GM18502 (cell line): Measurements from ENCODE around the gene PIGBOS1.
"Not testable (repeated sequence)": the region's sequence is repeated elsewhere in the genome, so short reads cannot be mapped to it uniquely, and the experiment has no call there.

Experiments used
- ATAC-seq: cut with Tn5 transposase; IDR thresholded peaks from one replicate; pipeline ENCODE4 v1.9.1; 2021; ENCODE audit warnings: mild to moderate bottlenecking; ENCODE audit not compliant: unreplicated experiment, poor library complexity

PIGBOS1 gene

DNA sequence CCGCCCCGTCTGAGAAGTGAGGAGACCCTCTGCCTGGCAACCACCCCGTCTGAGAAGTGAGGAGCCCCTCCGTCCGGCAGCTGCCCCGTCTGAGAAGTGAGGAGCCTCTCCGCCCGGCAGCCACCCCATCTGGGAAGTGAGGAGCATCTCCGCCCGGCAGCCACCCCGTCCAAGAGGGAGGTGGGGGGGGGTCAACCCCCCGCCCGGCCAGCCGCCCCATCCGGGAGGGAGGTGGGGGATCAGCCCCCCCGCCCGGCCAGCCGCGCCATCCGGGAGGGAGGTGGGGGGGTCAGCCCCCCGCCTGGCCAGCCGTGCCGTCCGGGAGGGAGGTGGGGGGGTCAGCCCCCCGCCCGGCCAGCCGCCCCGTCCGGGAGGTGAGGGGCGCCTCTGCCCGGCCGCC is 16.1 kb downstream of the PIGBOS1 start:
- not testable (repeated sequence) for ATAC-seq

DNA sequence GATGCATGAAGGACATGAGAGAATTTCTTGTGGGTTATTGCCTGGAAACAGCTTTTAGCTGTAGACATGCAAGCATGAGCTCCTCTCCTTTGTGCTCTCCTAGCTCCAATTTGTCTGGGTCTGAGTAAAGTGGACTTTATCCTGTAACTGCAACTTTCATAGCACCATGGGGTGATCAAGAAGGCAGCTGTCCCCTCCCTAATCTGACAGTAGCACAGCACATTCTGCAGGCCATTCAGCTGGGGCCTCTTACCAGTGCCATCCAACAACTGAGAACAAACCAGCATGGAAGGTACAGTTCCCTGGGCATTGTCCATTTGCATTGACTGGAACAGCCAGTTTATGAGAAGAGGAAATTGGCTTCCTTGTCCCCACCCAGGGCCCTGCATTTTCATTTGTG is 21.6 kb downstream of the PIGBOS1 start:
- no peak for ATAC-seq

DNA sequence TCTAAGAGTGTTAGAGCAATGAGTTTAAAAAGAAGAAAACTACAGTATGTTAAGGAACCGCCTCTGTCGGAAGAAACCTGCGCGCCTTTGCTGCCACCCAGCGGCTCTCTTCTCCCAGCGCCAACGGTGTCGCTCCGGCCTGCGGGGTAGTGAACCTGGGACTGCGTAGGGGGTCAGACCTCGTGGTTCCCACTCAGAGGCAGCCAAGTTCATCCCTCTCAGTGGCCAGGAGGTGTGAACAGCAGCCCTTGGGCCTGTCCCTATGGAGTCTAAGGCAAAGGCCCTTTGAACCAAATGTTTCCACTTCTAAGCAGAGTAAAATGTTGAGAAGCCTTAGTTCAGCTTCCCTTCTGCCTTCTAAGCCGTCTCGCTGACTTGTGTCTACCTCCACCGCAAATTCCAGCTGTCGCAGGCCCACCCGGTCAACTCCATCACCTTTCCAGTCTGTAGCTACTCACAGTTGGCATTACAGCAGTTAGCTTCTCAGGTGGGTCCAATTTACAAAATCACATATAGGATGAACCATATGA is 28.3 kb downstream of the PIGBOS1 start:
- peak; percentile 80 for ATAC-seq

DNA sequence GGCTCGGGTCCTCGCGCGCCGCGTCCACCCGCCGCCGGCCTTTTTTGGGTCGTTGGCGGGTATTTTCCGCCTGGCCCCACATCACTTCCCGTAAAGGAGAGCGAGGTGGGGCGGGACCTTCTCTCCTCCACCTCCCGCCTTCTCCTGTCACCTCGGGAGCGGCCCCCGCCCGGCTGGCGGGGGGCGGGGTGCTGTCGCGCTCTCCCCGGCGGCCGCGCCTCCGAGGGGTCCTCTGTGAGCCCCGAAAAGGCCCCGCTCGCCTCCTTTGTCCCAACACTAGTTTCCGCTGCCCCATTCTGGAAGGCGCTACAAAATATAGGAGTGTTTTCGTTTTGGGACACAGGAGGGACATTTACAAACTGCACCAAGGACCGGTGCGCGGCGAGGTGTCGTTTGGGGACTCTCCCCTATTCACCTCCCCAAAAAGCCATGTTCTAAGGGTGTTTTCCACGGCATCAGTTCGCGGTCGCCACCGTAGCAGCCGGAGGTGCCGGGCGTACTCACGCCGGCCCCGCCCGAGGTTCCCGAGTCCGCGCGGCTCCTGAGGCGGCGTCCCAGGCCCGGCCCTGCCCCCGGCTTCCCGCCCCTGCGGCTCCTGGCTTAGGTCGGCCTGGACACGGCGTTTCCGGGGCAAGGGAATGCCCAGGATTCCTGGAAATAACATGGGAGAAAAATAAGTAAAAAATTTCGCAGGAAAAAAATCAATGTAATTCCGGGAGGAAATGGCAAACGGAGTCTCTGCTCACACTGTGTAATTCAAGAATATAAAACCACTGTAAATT is 29.0 kb downstream of the PIGBOS1 start, which contains the start of gene RAB27A:
Gene RAB27A (minus strand): TSS at position 68 of the 782 bp plus-strand sequence. CDS start 54,879 bp downstream, outside the sequence.
- peak; percentile 75 for ATAC-seq

DNA sequence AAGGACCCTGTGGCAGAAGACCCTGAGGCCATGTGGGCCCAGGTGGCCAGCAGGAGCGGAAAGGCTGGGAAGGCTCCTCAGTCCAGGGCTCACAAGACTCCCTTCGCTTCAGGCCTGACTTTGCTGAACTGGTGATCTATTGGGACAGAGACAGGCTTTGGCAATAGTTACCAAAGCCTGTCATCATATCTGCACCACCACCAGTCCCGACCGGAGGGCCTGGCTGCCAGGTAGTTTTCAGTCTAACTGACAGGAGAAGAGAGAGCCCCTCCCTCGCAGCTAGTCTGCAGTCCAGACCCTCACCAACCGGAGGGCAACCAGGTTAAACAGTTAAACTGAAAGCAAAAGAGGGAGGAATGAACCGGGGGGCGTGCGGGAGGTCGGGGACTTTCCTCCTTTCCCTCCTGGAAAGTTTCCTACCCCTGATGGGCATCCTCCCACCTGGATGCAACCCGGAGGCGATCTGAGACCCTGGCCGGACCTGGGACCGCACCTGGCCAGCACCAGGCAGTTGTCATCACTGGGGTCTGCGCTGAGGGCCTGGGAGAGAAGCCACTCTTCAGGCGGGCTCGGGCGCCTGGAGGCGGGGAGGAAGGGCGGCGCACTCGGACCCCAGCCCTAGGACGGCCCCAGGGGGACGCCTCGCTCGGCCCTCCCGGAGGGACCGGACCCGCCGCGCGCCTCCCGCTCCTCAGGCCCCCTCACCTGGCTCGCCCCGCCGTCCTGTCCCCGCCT is 29.7 kb downstream of the PIGBOS1 start:
- ATAC-seq = peak; percentile 50

DNA sequence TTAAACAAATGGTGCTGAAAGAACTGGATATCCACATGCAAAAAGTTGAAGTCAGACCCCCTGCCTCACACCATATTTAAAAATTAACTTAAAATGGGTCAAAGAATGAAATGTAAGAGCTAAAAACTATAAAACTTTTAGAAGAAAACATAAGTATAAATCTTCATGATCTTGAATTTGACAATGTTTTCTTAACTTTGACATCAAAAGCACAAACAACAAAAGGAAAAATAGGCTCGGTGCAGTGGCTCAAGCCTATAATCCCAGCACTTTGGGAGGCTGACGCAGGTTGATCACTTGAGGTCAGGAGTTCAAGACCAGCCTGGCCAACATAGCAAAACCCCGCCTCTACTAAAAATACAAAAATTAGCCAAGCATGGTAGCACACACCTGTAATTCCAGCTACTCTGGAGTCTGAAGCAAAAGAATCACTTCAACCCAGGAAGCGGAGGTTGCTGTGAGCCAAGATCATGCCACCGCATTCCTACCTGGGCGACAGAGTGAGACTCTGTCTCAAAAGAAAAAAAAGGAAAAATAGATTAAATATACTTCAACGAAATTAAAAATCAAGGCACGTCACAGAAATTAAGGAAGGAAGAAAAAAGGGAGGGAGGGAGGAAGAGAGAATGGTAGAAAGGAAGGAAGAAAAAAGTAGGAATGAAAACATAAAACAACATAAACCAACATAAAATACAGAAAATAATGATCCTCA is 30.8 kb downstream of the PIGBOS1 start:
- ATAC-seq = no peak

DNA sequence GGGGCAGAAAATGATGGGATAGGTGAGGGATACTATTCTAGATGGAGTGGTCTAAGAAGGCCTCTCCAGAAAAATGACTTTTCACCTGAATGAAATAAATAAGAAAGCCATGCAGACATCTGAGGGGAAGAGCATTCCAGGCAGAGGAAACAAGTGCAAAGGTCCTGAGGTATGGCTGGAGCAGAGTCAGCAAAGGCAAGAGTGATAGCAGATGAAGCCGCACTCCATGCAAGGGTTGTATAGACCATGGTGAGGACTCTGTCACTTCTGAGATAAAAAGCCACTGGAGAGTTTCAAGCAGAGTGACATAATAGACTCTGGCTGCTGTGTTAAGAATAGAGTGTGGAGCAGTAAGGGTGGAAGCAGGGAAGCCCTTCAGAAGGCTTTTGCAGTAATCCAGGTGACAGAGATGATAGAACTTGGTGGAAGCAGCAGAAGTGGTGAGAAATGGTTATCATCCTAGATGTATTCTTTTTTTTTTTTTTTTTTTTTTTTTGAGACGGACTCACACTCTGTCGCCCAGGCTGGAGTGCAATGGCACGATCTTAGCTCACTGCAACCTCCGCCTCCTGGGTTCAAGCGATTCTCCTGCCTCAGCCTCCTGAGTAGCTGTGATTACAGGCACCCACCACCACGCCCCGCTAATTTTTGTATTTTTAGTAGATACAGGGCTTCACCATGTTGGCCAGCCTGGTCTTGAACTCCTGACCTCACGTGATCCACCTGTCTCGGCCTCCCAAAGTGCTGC is 32.3 kb downstream of the PIGBOS1 start:
- not testable (repeated sequence) for ATAC-seq

DNA sequence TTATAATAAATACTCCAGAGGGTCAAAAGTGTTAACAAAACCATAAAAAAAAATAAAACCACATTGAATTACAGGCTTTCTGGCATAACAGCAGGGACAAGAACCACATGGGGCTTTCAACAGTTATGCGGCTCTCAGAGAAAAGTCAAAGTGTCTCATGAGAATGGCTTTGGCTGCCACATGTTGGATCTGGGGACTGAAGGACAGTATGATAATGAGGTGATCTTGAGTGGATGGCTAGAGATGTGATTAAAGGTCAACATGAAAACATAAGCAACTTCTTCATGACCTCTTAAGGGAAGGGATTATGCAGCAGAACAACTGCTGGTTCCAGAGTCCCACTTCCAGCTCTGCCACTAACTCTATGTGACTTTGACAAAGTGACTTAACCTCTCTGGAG is 34.5 kb downstream of the PIGBOS1 start:
- ATAC-seq = no peak

DNA sequence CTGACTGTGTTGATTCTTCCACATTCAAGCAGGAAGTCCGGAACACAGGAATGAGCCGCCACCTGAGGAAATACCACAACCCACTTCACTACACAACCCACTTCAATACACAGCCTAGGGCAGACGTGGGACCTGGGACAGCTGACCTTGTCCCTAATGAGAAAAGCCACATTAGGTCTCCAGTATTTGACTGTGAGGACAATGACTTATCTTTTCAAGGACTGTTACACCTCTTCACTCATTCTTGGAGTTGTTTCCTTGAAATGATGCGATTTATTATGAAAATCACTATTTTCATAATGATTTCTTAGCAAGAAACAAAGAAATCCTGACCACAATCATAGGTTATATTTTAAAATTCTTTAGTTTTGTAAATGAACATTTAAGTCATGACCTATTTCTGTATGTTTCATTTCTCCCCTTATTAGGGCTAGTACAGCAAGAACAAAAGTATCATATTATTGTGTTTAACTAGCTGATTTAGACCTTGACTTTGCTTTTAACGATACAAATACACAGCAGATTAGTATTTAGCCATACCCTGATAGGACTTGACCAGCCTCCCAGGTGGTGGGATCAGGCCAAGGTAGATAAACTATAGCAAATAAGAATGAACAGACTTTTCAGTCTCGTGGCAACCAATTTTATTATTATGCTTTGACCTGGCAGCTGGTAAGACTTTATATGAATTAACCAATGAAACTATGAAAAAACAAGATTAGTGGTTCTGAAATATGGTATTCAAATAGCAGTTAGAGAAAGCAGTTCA is 35.4 kb downstream of the PIGBOS1 start:
- no peak for ATAC-seq

DNA sequence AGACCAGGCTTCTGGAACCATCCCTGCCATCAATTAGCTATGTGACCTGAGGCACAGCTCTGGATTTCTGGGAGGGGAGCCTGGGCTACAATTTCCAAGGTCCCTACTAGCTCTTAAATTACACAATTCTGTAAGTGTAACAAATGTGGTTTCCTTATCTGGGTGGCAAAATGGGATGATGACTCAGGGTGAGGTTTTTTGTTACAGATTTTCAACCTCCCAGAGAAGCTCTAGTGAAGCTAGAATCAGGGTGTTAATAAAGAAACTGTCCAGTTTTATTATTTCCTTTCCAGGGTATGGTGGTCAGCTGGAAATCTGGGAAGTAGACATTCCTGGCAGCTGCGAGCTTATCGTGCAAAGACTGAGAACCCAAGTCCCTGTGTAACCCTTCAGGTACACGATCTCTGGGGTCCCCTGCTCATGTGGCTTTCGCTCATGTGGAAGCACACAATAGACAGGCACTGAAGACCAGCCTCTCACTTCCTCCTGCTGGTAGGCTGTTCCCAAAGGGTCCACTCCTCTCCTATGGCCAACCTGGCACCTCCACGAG is 36.6 kb downstream of the PIGBOS1 start:
- no peak for ATAC-seq

DNA sequence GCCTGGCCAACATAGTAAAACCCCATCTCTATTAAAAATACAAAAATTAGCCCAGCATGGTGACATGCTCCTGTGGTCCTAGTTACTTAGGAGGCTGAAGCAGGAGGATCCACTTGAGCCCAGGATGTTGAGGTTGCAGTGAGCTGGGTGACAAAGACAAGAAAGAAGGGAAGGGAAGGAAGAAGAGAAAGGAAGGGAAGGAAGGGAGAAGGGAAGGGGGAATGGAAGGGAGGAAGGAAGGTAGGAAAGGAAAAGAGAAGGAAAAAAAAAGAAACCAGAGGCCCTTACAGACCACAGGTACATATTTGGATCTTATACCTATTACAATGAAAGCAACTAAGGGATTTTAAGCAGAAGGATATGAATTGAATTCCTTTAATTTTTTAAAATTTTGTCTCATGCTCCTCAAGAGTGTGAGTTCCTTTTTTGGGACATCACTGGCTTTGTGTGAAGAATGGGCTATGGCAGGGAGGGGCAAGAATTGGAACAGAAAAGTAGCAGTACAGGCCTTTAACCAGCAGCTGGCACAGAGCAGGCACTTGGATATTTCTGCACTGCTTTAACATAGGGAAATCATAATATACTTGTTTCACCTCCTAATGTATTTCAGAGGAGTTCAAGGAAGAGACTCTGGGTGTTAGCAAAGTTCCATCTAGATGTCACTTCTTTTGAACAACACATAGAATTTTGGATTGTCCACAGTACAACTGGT is 37.2 kb downstream of the PIGBOS1 start:
- ATAC-seq = no peak

DNA sequence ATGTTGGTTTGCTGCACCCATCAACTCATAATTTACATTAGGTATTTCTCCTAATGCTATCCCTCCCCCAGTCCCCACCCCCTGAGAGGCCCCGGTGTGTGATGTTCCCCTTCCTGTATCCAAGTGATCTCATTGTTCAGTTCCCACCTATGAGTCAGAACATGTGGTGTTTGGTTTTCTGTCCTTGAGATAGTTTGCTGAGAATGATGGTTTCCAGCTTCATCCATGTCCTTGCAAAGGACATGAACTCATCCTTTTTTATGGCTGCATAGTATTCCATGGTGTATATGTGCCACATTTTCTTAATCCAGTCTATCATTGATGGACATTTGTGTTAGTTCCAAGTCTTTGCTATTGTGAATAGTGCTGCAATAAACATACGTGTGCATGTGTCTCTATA is 38.3 kb downstream of the PIGBOS1 start:
- not testable (repeated sequence) for ATAC-seq

DNA sequence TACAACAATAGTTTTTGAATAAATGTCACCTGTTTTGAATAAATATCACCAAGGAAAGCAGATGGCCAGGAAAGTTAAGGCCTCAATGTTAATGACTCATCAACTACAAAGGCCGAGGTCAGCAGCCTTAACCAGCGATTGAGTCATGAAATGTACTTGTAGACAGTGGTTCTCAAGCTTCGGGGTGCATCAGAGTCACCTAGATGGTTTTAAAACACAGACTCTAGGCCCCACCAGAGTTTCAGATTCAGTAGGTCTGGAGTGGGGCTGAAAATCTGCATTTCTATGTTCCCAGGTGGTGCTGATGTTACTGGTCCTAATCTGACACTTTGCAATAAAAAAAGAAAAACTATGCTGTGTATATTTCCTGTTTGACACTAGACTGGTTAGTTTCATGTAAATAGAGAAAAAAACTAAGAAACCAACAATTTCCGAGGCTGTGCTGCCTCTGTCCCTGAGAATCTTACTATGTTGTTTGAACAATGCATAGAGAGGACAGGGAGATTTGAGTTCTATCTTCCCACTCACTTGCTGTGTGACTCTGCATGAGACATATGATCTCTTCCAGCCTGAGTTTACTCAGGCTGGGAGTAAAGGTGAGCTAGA is 39.1 kb downstream of the PIGBOS1 start:
- ATAC-seq = peak; percentile 83

DNA sequence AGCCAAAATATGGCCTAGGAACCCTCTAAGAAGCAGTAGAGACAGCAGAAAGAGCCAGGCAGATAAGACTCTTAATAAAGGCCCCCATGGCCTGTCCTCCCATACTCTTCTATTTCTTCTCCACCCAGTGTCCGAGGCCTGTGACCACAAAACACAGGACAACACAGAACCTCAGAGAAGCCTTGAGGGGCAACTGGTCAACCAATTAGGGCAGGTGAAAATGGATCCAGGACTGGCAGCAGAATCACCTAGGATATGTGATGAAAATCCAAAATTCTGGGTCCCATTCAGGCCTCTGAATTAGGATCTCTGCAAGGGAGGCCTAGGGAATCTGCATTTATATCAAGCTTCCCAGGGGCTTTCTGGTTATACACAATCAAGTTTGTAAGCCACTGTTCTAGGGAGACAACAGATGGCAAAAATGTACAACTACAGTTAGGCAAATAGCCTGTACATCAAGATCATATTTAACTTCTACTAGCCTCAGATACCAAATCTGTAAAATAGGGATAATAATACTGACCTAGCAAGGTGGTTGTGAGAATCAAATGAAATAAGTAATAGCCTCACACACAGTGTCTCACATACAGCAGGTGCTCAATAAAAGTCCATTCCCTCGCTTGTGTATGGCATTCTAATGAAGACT is 39.7 kb downstream of the PIGBOS1 start:
- no peak for ATAC-seq

DNA sequence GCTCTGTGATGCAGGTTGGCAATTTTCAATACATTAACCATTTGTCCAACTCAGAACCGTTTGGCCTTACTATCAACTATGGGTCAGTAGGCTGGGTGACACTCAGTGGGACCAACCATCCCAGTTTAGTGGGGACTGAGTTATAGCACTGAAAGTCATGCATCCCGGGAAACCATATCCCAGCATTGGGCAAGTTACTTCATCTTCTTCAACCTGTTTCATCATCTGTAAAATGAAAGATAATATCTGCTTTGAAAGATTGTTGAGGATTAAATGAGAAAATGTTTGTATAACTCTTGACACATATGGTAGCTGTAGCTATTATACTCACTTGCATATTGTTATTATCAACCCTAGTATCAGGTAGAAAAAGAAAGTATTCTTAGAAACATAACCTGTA is 41.2 kb downstream of the PIGBOS1 start:
- ATAC-seq = no peak

DNA sequence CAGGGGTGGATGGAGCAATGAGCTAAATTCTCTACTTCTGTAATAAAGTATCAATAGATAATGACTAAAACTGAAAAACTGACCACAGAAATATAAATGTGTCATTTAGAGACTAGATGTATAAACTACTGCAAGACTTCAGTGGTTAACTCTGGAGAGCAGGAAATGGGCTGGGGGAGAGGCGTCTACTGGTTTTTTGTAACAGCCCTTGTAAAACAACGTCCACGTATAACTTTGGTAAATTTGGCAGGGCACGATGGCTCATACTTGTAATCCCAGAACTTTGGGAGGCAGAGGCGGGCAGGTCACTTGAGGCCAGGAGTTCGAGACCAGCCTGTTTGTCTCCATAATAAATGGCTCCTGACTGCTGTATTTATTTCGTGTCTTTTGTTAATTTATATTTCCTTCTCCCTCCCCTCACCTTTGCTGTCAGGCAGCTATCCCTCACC is 41.8 kb downstream of the PIGBOS1 start:
- ATAC-seq = peak; percentile 55

DNA sequence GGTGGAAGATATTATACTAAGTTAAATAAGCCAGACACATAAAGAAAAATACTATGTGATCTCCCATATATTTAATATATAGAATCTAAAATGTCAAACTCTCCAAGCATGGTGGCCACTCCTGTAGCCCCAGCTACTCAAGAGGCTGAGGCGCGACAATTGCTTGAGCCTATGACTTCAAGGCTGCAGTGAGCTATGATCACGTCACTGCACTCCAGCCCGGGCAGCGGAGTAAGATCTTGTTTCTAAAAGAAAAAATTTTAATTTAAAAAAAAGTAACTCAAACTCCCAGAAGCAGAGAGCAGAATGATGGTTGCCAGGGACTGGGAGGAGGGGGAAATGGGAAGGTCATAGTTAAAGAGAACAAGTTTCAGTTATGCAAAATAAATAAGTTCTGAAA is 42.6 kb downstream of the PIGBOS1 start:
- no peak for ATAC-seq
